ENCODE measurements around the gene TTLL9. TPM values are rescaled to one million over a fixed set of nuclear protein-coding genes. Genes with fewer than 3 reads are reported as not detected.
A peak's percentile ranks its signal among the peaks of the same experiment; 100 is the strongest.

The TTLL9 gene
- total and polyA plus RNA-seq, 10 of the 15 experiments (the other 5 are each of a cell fraction or from before 2014, with no cell fraction given): 0.03 to 0.77 (median 0.11) TPM; not detected in 2

- no peak for TF ChIP-seq ZBTB4 (CRISPR knock-in tag; IDR thresholded peaks at IDR 0.05)
- peak; percentile 89 for TF ChIP-seq NR2F1 (conservative IDR thresholded peaks at IDR 0.05)
- TF ChIP-seq DPF2 (IDR thresholded peaks at IDR 0.05): 0 out of 2 replicates have a peak, but pooled peaks have one; percentile 52
- 0 out of 2 replicates have a peak, but pooled peaks have one; percentile 6 for TF ChIP-seq TCF12 (IDR thresholded peaks at IDR 0.05; ENCODE audit: low read depth, low read length)
- no peak; the same call in 1 of the 2 replicates for TF ChIP-seq POLR2AphosphoS2 (IDR thresholded peaks at IDR 0.05; ENCODE audit: low read depth, low read length)
- no peak for TF ChIP-seq SPI1 (IDR thresholded peaks at IDR 0.05; ENCODE audit: borderline replicate concordance, insufficient read depth, low read depth, low read length)
- TF ChIP-seq MTA2 (IDR thresholded peaks at IDR 0.05; ENCODE audit: low read depth): no peak
- TF ChIP-seq BCL11A (IDR thresholded peaks at IDR 0.05; ENCODE audit: low read depth, low read length): no peak
- TF ChIP-seq YY1 (IDR thresholded peaks at IDR 0.05; ENCODE audit: low read depth, low read length): peak; percentile 72; the same call in 1 of the 2 replicates
- no peak for TF ChIP-seq ZNF24 (IDR thresholded peaks at IDR 0.05)
- TF ChIP-seq SP1 (IDR thresholded peaks at IDR 0.05; ENCODE audit: low read depth, low read length): peak; percentile 67
- no peak for TF ChIP-seq ATF2 (IDR thresholded peaks at IDR 0.05; ENCODE audit: low read length)
- peak; percentile 100 for TF ChIP-seq IKZF1 (conservative IDR thresholded peaks at IDR 0.05)
- TF ChIP-seq POLR2AphosphoS5 (IDR thresholded peaks at IDR 0.05; ENCODE audit: low read length): peak; percentile 95
- peak in 1 of 2 experiments; percentile 74; a peak in 3 of 4 replicates for TF ChIP-seq BHLHE40 (IDR thresholded peaks at IDR 0.05; ENCODE audit: borderline replicate concordance in 1 of 2, low read depth in 2 of 2, low read length in 1 of 2)
- peak; percentile 97 for TF ChIP-seq SMC3 (IDR thresholded peaks at IDR 0.05; ENCODE audit: borderline replicate concordance, low read length)
- TF ChIP-seq MEF2B (IDR thresholded peaks at IDR 0.05; ENCODE audit: partially characterized antibody, poor library complexity, severe bottlenecking): no peak
- TF ChIP-seq ATF3 (IDR thresholded peaks at IDR 0.05; ENCODE audit: borderline replicate concordance, extremely low read depth, low read depth, low read length): peak; percentile 53; the same call in 1 of the 2 replicates
- no peak for TF ChIP-seq FOS (IDR thresholded peaks at IDR 0.05; ENCODE audit: borderline replicate concordance, extremely low read depth, insufficient read length)
- TF ChIP-seq POLR2A (IDR thresholded peaks at IDR 0.05; ENCODE audit: low read depth, low read length): peak; percentile 95
- no peak for TF ChIP-seq ZBED1 (IDR thresholded peaks at IDR 0.05; ENCODE audit: borderline replicate concordance)
- TF ChIP-seq BRCA1 (IDR thresholded peaks at IDR 0.05; ENCODE audit: low read depth, low read length): peak; percentile 89
- TF ChIP-seq PML (IDR thresholded peaks at IDR 0.05; ENCODE audit: low read length): peak; percentile 45; the same call in 1 of the 2 replicates
- TF ChIP-seq RUNX3 (IDR thresholded peaks at IDR 0.05; ENCODE audit: low read length): 0 out of 2 replicates have a peak, but pooled peaks have one; percentile 23
- peak; percentile 98 for TF ChIP-seq NRF1 (conservative IDR thresholded peaks at IDR 0.05; ENCODE audit: low read depth, low read length)
Measured at GRCh38 chr20:31951530-31952453, 81.4 kb downstream of the TTLL9 start, which contains the start of gene PDRG1 (continued).
